GM18505 (cell line): ENCODE measurements around the gene PGAM2.

Experiments used
- ATAC-seq: cut with Tn5 transposase; IDR thresholded peaks from one replicate; pipeline ENCODE4 v1.9.1; 2021; ENCODE audit not compliant: unreplicated experiment
- POLR2A ChIP-seq: IDR thresholded peaks from 4 replicates; pipeline ENCODE4 v1.6.1; 2011; ENCODE audit warnings: borderline replicate concordance; ENCODE audit not compliant: insufficient read depth, insufficient read length; ENCODE audit errors: extremely low read depth

PGAM2 gene

GRCh38 chr7:44075296-44076075, 10.1 kb upstream of the PGAM2 start:
- TF ChIP-seq POLR2A, result no peak
- ATAC-seq, result no peak

GRCh38 chr7:44074349-44074695, 9.0 kb upstream of the PGAM2 start:
- ATAC-seq, result no peak
- TF ChIP-seq POLR2A, result no peak

- TF ChIP-seq POLR2A, result no peak
- ATAC-seq, result no peak
Measured at GRCh38 chr7:44073664-44074348, 8.4 kb upstream of the PGAM2 start.

DNA sequence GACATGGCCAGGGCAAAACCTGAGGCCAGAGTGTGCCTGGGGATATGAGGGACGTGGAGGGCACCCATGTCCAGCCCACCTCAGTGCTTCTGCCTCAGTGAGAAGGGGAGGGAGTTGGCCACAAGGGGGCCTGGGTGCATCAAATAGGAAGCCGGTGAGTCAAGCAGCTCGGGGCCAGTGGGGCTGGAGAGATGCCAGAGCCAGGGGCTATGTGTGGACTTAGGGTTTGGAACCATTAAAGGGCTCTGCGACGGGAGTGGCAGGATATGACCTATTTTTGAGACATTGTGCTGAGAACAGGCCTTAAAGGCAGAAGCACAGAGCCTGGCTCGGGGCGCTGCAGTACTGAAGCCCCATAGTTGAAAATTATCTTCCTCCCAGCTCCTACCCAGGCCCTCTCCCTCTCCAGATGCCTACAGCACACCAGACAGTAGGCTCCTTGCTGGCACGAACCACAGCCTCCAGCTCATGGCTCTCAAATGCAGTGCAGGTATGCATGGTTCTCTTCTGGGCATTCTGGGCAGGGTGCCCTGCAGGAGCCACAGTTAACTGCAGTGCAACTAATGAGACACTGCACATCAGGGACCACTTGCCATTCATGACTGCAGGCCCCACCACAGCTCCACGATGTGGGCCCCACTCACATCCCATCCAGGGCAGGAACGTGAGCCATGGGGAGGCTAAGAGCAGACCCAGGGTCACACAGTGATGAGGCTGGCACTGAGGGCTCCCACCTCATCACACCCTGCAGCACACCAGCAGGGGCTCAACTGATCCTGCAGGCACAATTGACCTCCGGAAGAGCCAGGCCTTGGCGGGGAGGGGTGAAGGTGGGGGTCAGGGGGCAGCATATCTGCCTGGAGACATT, 7.2 kb upstream of the PGAM2 start:
- no peak for ATAC-seq
- no peak for TF ChIP-seq POLR2A

- TF ChIP-seq POLR2A, result no peak
- ATAC-seq, result no peak
Measured at GRCh38 chr7:44071726-44072363, 6.5 kb upstream of the PGAM2 start.

GRCh38 chr7:44068054-44068453, 2.7 kb upstream of the PGAM2 start:
- ATAC-seq, result no peak
- TF ChIP-seq POLR2A, result no peak

GRCh38 chr7:44067064-44067951, 1.9 kb upstream of the PGAM2 start:
- no peak for ATAC-seq

DNA sequence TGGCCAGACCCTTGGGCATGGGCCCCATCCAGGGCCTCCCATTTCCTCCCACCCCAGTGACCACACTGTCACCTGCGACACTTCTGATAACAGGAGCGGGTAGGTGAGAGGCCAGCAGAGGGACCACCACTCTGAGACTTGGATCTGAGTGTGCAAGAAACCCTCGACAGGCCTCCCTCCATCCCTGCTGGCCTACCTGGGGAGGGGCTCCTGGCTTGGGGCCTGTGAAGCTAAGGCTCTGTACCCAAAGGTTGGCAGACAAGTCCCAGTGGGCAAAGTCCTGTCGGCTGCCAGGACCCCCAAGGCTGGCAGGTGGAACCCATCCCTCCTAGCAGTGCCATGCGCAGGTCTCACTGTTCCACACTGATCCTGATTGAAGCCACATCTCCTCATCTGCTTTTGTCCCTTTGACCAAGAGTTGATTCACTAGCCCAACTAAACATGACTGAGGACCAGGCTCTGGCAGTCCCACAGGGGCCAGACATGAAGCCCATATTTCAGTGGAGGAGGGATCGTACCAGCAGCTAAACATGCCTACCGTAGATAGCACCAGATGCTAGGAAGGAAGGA, 1.2 kb upstream of the PGAM2 start:
- peak; percentile 6 for TF ChIP-seq POLR2A

More at GRCh38 chr7:44067064-44067951, 1.9 kb upstream of the PGAM2 start:
- TF ChIP-seq POLR2A, result no peak

GRCh38 chr7:44066111-44066460, 719 bp upstream of the PGAM2 start:
- no peak for TF ChIP-seq POLR2A
- ATAC-seq, result no peak

More for the DNA sequence above, 1.2 kb upstream of the PGAM2 start:
- no peak for ATAC-seq

DNA sequence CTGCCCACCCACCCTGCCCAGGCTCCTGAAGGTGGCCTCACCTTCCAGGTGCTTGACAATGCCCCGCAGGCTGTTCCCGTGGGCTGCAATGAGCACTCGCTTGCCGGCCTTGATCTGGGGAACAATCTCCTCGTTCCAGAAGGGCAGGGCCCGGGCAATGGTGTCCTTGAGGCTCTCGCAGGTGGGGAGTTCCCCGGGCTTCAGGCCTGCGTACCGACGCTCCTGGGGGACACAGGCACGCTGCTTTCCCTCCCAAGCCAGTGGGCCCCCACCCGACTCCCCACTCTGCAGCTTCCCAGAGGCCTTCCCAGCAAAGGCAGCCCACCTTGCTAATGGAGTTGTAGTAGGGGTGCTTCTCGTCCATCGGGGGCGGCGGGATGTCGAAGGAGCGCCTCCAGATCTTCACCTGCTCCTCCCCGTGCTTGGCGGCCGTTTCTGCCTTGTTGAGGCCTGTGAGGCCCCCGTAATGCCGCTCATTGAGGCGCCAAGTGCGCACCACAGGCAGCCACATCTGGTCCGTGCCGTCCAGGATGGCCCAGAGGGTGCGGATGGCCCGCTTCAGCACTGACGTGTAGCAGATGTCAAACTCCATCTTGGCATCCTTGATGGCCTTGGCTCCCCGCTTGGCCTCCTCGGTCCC, 456 bp downstream of the PGAM2 start:
- TF ChIP-seq POLR2A, result peak; percentile 31
- ATAC-seq, result no peak

- no peak for ATAC-seq
- no peak for TF ChIP-seq POLR2A
Measured at GRCh38 chr7:44063894-44064651, 1.3 kb downstream of the PGAM2 start.
